PC-9 (cell line): Measurements from ENCODE around the gene NUBPL. TPM values are rescaled to one million over a fixed set of nuclear protein-coding genes. Genes with fewer than 3 reads are reported as not detected.

Source experiments
- BruUV-seq: library from RNA; stranded (reverse); fragments of 400-500 nt; replicated peaks from 2 replicates; lab custom pipeline; 2021; lab: Mats Ljungman, UMichigan
- CTCF ChIA-PET: fragments of 300-600 bp; sonication (Branson Sonifier 250); formaldehyde crosslinking; loops from one replicate; lab custom pipeline; 2022; ENCODE audit warnings: antibody characterized with exemption; lab: Charles Lee
- POLR2A ChIA-PET: fragments of 300-600 bp; sonication (Branson Sonifier 250); formaldehyde crosslinking; loops from one replicate; lab custom pipeline; 2022; ENCODE audit warnings: antibody characterized with exemption; ENCODE audit not compliant: unreplicated experiment; lab: Charles Lee
- DNase-seq, 2 experiments: peaks; one replicate each; pipeline versions ENCODE4 v3.0.0 to v3.0.0-alpha.2; 2015 to 2022; ENCODE audit warnings: mixed read lengths in 1 of 2
- H2AFZ ChIP-seq: fragments of 200-600 bp; sonication (generic); 2 replicates; pipeline ENCODE4 v1.8.1; 2017; ENCODE audit warnings: antibody characterized with exemption
- H3F3A ChIP-seq: fragments of 200-600 bp; sonication (generic); 2 replicates; pipeline ENCODE4 v1.8.1; 2017; ENCODE audit warnings: antibody characterized with exemption, mild to moderate bottlenecking, low read depth; ENCODE audit not compliant: insufficient read depth
- H3K27ac ChIP-seq: fragments of 200-600 bp; sonication (generic); 2 replicates; pipeline ENCODE4 v1.6.1; 2016; ENCODE audit warnings: mixed run types
- H3K27me3 ChIP-seq: fragments of 200-600 bp; sonication (generic); 2 replicates; pipeline ENCODE4 v1.6.1; 2016; ENCODE audit warnings: low read depth, mixed run types; ENCODE audit not compliant: insufficient read depth
- H3K36me3 ChIP-seq: fragments of 200-600 bp; sonication (generic); 2 replicates; pipeline ENCODE4 v1.6.1; 2016; ENCODE audit warnings: low read depth, mixed run types
- H3K4me1 ChIP-seq: fragments of 200-600 bp; sonication (generic); replicated peaks from 2 replicates; pipeline ENCODE4 v1.6.1; 2016; ENCODE audit warnings: mixed run types; ENCODE audit not compliant: insufficient read depth
- H3K4me2 ChIP-seq: fragments of 200-600 bp; sonication (generic); 2 replicates; pipeline ENCODE4 v1.6.1; 2017; ENCODE audit warnings: mixed run types
- H3K4me3 ChIP-seq: fragments of 200-600 bp; sonication (generic); 2 replicates; pipeline ENCODE4 v1.6.1; 2016; ENCODE audit warnings: mixed run types
- H3K79me2 ChIP-seq: fragments of 200-600 bp; sonication (generic); 2 replicates; pipeline ENCODE4 v1.6.1; 2017; ENCODE audit warnings: low read depth, mixed run types
- H3K9me2 ChIP-seq: fragments of 200-600 bp; sonication (generic); 2 replicates; pipeline ENCODE4 v1.8.1; 2017; ENCODE audit warnings: mild to moderate bottlenecking; ENCODE audit not compliant: insufficient read depth
- H3K9me3 ChIP-seq: fragments of 200-600 bp; sonication (generic); 2 replicates; pipeline ENCODE4 v1.8.1; 2016; ENCODE audit warnings: low read depth; ENCODE audit not compliant: insufficient read depth
- H4K20me1 ChIP-seq: fragments of 200-600 bp; sonication (generic); 2 replicates; pipeline ENCODE4 v1.8.1; 2017; ENCODE audit not compliant: insufficient read depth
- EZH2 ChIP-seq: fragments of 200-600 bp; sonication (generic); IDR thresholded peaks from 2 replicates; pipeline ENCODE4 v1.8.0; 2017; ENCODE audit warnings: antibody characterized with exemption, low read depth
- intact Hi-C: fragments of 100-400 bp; cut with micrococcal nuclease; formaldehyde crosslinking; loops from one replicate; pipeline ENCODE4 v1.10.0; 2022; ENCODE audit not compliant: unreplicated experiment
- total RNA-seq: library from RNA; stranded (reverse); gene quantifications from 2 replicates; pipeline ENCODE4 v1.2.3, GENCODE V29; 2021
- TF ChIP-seq, protein P1 (sequence below): fragments of 200-600 bp; sonication (generic); conservative IDR thresholded peaks from 2 replicates; pipeline ENCODE4 v1.6.1; 2017; ENCODE audit warnings: mixed run types, antibody characterized with exemption, mild to moderate bottlenecking, moderate library complexity

NUBPL gene
- total RNA-seq, 1 experiment from 2014 or later = 14.6 TPM

DNA sequence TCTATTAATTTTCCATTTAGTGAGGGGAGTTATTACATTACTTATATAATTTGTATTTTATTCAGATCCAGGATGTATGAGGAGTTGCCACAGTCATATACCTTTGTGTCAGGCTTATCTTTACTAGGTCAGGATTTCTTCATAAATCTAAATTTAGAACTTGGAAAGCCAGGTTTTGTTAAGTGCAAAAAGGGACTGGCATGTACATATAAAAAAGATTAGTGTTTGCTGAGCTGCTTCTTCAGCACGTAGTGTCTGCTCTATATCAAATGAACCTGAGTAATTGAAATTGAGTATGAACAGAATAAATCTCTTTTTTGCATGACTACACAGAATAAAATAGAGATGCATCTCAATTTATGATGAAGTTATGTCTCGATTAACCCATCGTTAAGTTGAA is 157.4 kb downstream of the NUBPL start:
- Histone ChIP-seq H4K20me1 (no peaks in the 10 kb centered on the region), H3K4me2 (no peak overlapping the region), H2AFZ (no peak overlapping the region), H3K27ac (no peak overlapping the region), H3K4me3 (no peak overlapping the region), H3K79me2 (no peaks in the 10 kb centered on the region), H3K36me3 (no peaks in the 10 kb centered on the region), H3K9me2 (no peaks in the 10 kb centered on the region), H3K27me3 (no peaks in the 10 kb centered on the region), H3F3A (no peaks in the 10 kb centered on the region), H3K9me3 (no peaks in the 10 kb centered on the region), H3K4me1 (no peaks in the 10 kb centered on the region)
- TF ChIP-seq, protein P1, sequence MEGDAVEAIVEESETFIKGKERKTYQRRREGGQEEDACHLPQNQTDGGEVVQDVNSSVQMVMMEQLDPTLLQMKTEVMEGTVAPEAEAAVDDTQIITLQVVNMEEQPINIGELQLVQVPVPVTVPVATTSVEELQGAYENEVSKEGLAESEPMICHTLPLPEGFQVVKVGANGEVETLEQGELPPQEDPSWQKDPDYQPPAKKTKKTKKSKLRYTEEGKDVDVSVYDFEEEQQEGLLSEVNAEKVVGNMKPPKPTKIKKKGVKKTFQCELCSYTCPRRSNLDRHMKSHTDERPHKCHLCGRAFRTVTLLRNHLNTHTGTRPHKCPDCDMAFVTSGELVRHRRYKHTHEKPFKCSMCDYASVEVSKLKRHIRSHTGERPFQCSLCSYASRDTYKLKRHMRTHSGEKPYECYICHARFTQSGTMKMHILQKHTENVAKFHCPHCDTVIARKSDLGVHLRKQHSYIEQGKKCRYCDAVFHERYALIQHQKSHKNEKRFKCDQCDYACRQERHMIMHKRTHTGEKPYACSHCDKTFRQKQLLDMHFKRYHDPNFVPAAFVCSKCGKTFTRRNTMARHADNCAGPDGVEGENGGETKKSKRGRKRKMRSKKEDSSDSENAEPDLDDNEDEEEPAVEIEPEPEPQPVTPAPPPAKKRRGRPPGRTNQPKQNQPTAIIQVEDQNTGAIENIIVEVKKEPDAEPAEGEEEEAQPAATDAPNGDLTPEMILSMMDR = no peak
- no peak for TF ChIP-seq EZH2
- intact Hi-C loops = no loop called here
- POLR2A ChIA-PET = no interaction called here
- no TSS peak for BruUV-seq
- CTCF ChIA-PET = no interaction called here
- no peak for DNase-seq

DNA sequence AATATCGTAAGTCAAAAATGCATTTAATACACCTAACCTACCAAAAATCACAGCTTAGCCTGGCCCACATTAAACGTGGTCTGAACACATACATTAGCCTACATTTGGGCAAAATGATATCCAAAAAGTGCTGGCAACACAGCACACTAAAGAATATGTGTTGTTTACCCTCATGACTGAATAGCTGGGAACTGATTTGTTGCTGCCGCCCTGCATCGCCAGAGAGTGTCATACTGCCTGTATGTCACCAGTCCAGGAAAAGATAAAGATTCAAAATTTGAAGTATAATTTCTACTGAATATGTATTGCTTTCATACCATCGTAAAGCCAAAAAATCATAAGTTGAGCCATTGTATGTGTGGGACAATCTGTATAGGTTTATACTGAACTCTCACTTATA is 157.8 kb downstream of the NUBPL start:
- no peaks in the 10 kb centered on the region for H3K4me1 ChIP-seq
- H3K79me2 ChIP-seq = no peaks in the 10 kb centered on the region
- BruUV-seq = no TSS peak
- no peak for DNase-seq
- no peak for TF ChIP-seq EZH2
- TF ChIP-seq, protein P1 = no peak
- H3F3A ChIP-seq = no peaks in the 10 kb centered on the region
- H3K4me3 ChIP-seq = no peak overlapping the region
- no peaks in the 10 kb centered on the region for H4K20me1 ChIP-seq
- ChIA-PET POLR2A (no interaction called here), CTCF (no interaction called here)
- H3K27me3 ChIP-seq = no peaks in the 10 kb centered on the region
- intact Hi-C loops = no loop called here
- no peak overlapping the region for H3K4me2 ChIP-seq
- H2AFZ ChIP-seq = no peak overlapping the region
- H3K36me3 ChIP-seq = no peaks in the 10 kb centered on the region
- no peak overlapping the region for H3K27ac ChIP-seq
- H3K9me2 ChIP-seq = no peaks in the 10 kb centered on the region
- H3K9me3 ChIP-seq = no peaks in the 10 kb centered on the region

DNA sequence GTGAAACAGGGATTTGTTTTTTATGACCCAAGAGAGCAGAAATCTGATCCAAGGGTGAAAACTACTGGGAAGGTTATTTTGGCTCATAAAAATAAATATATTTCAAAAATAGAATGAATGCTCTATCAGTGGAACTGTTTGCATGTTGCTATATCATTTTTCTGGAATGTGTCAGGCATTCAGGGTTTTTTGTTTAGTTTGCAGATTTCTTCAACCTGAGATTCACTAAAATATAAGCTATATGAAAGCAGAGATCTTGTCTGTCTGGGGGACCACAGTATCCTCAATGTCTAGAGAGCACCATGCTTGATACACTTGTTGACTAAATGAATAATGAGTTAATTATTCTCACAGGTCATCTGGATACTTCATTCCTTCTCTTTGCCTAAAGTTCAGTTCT is 165.1 kb downstream of the NUBPL start:
- no peak for DNase-seq
- Histone ChIP-seq H3K36me3 (no peaks in the 10 kb centered on the region), H3K9me2 (no peaks in the 10 kb centered on the region), H4K20me1 (no peaks in the 10 kb centered on the region), H3K4me3 (no peak overlapping the region), H3K27ac (no peak overlapping the region), H3K9me3 (no peaks in the 10 kb centered on the region), H3K4me1 (no peaks in the 10 kb centered on the region), H3K27me3 (no peaks in the 10 kb centered on the region), H3F3A (no peaks in the 10 kb centered on the region), H2AFZ (no peak overlapping the region), H3K79me2 (no peaks in the 10 kb centered on the region), H3K4me2 (no peak overlapping the region)
- ChIA-PET CTCF (no interaction called here), POLR2A (no interaction called here)
- intact Hi-C loops = no loop called here
- no TSS peak for BruUV-seq
- TF ChIP-seq EZH2 = no peak
- TF ChIP-seq, protein P1 = no peak
